IPS-15b (cell line): Measurements from ENCODE around the gene IL22RA1.

Source experiments
- H3K27me3 ChIP-seq: one replicate; pipeline ENCODE4 v1.6.1; 2013; ENCODE audit warnings: low read length; ENCODE audit not compliant: control insufficient read depth, insufficient read depth
- H3K36me3 ChIP-seq: one replicate; pipeline ENCODE4 v1.6.1; 2013; ENCODE audit warnings: low read length; ENCODE audit not compliant: control insufficient read depth, insufficient read depth
- H3K4me1 ChIP-seq: one replicate; pipeline ENCODE4 v1.6.1; 2013; ENCODE audit warnings: mild to moderate bottlenecking, low read length; ENCODE audit not compliant: control insufficient read depth, insufficient read depth
- H3K4me3 ChIP-seq: one replicate; pipeline ENCODE4 v1.5.1; 2013; ENCODE audit warnings: low read depth, low read length
- H3K9ac ChIP-seq: one replicate; pipeline ENCODE4 v1.6.1; 2013; ENCODE audit warnings: low read depth, mild to moderate bottlenecking, low read length
- H3K9me3 ChIP-seq: one replicate; pipeline ENCODE4 v1.6.1; 2013; ENCODE audit warnings: mild to moderate bottlenecking, low read length; ENCODE audit not compliant: control insufficient read depth, insufficient read depth

IL22RA1 gene

GRCh38 chr1:24133819-24134218 is 9.1 kb downstream of the IL22RA1 start:
- H3K4me3 ChIP-seq, result no peak overlapping the region
- H3K4me1 ChIP-seq, result peaks cover 3% of the 10 kb centered on the region
- no peaks in the 10 kb centered on the region for H3K9me3 ChIP-seq
- H3K27me3 ChIP-seq, result no peaks in the 10 kb centered on the region
- no peak overlapping the region for H3K9ac ChIP-seq
- H3K36me3 ChIP-seq, result no peaks in the 10 kb centered on the region

GRCh38 chr1:24130385-24130784 is 12.6 kb downstream of the IL22RA1 start:
- Histone ChIP-seq H3K36me3 (no peaks in the 10 kb centered on the region), H3K27me3 (no peaks in the 10 kb centered on the region), H3K9me3 (no peaks in the 10 kb centered on the region), H3K4me3 (no peak overlapping the region), H3K9ac (no peak overlapping the region), H3K4me1 (peaks cover 5% of the 10 kb centered on the region)

GRCh38 chr1:24127801-24128363 is 15.1 kb downstream of the IL22RA1 start:
- Histone ChIP-seq H3K9me3 (no peaks in the 10 kb centered on the region), H3K9ac (no peak overlapping the region), H3K36me3 (no peaks in the 10 kb centered on the region), H3K4me1 (peaks cover 5% of the 10 kb centered on the region), H3K27me3 (no peaks in the 10 kb centered on the region), H3K4me3 (no peak overlapping the region)

- Histone ChIP-seq H3K4me3 (no peak overlapping the region), H3K9me3 (no peaks in the 10 kb centered on the region), H3K4me1 (peaks cover 5% of the 10 kb centered on the region), H3K9ac (no peak overlapping the region), H3K36me3 (no peaks in the 10 kb centered on the region), H3K27me3 (no peaks in the 10 kb centered on the region)
Measured at GRCh38 chr1:24127134-24127800, 15.7 kb downstream of the IL22RA1 start.

GRCh38 chr1:24126672-24127023 is 16.3 kb downstream of the IL22RA1 start:
- H3K27me3 ChIP-seq, result no peaks in the 10 kb centered on the region
- H3K36me3 ChIP-seq, result no peaks in the 10 kb centered on the region
- no peaks in the 10 kb centered on the region for H3K9me3 ChIP-seq
- peaks cover 5% of the 10 kb centered on the region for H3K4me1 ChIP-seq
- no peak overlapping the region for H3K4me3 ChIP-seq
- H3K9ac ChIP-seq, result no peak overlapping the region

- Histone ChIP-seq H3K9me3 (no peaks in the 10 kb centered on the region), H3K4me1 (peaks cover 5% of the 10 kb centered on the region), H3K27me3 (no peaks in the 10 kb centered on the region), H3K4me3 (no peak overlapping the region), H3K9ac (no peak overlapping the region), H3K36me3 (no peaks in the 10 kb centered on the region)
Measured at GRCh38 chr1:24126018-24126671, 16.8 kb downstream of the IL22RA1 start.

GRCh38 chr1:24125456-24125855 is 17.5 kb downstream of the IL22RA1 start:
- H3K9me3 ChIP-seq, result no peaks in the 10 kb centered on the region
- H3K4me1 ChIP-seq, result peaks cover 5% of the 10 kb centered on the region
- H3K27me3 ChIP-seq, result no peaks in the 10 kb centered on the region
- H3K36me3 ChIP-seq, result no peaks in the 10 kb centered on the region
- H3K4me3 ChIP-seq, result no peak overlapping the region
- H3K9ac ChIP-seq, result no peak overlapping the region

GRCh38 chr1:24124980-24125379 is 18.0 kb downstream of the IL22RA1 start:
- Histone ChIP-seq H3K4me1 (peaks cover 5% of the 10 kb centered on the region), H3K27me3 (no peaks in the 10 kb centered on the region), H3K36me3 (no peaks in the 10 kb centered on the region)

GRCh38 chr1:24123611-24124010 is 19.3 kb downstream of the IL22RA1 start:
- no peaks in the 10 kb centered on the region for H3K36me3 ChIP-seq
- H3K9ac ChIP-seq, result no peak overlapping the region

More at GRCh38 chr1:24124980-24125379, 18.0 kb downstream of the IL22RA1 start:
- Histone ChIP-seq H3K4me3 (no peak overlapping the region), H3K9ac (no peak overlapping the region), H3K9me3 (no peaks in the 10 kb centered on the region)

GRCh38 chr1:24122776-24123175 is 20.2 kb downstream of the IL22RA1 start:
- Histone ChIP-seq H3K27me3 (no peaks in the 10 kb centered on the region), H3K9me3 (no peaks in the 10 kb centered on the region), H3K36me3 (no peaks in the 10 kb centered on the region), H3K4me1 (no peaks in the 10 kb centered on the region), H3K4me3 (no peak overlapping the region), H3K9ac (no peak overlapping the region)

More at GRCh38 chr1:24123611-24124010, 19.3 kb downstream of the IL22RA1 start:
- no peaks in the 10 kb centered on the region for H3K9me3 ChIP-seq
- peaks cover under 1% of the 10 kb centered on the region for H3K4me1 ChIP-seq
- no peaks in the 10 kb centered on the region for H3K27me3 ChIP-seq
- H3K4me3 ChIP-seq, result no peak overlapping the region

- no peaks in the 10 kb centered on the region for H3K9me3 ChIP-seq
- H3K9ac ChIP-seq, result no peak overlapping the region
- no peak overlapping the region for H3K4me3 ChIP-seq
- no peaks in the 10 kb centered on the region for H3K36me3 ChIP-seq
- H3K27me3 ChIP-seq, result no peaks in the 10 kb centered on the region
- H3K4me1 ChIP-seq, result no peaks in the 10 kb centered on the region
Measured at GRCh38 chr1:24121406-24121805, 21.5 kb downstream of the IL22RA1 start.

- Histone ChIP-seq H3K9me3 (no peaks in the 10 kb centered on the region), H3K36me3 (no peaks in the 10 kb centered on the region), H3K4me3 (no peak overlapping the region), H3K4me1 (no peaks in the 10 kb centered on the region), H3K9ac (no peak overlapping the region), H3K27me3 (no peaks in the 10 kb centered on the region)
Measured at GRCh38 chr1:24120965-24121364, 22.0 kb downstream of the IL22RA1 start.
